B cell (primary cell): Measurements from ENCODE around the gene CORO2B.

ENCODE experiments used
- EZH2 ChIP-seq: IDR thresholded peaks from 2 replicates; pipeline ENCODE4 v1.6.1; 2012; ENCODE audit warnings: borderline replicate concordance, low read depth, mild to moderate bottlenecking, moderate library complexity, low read length; ENCODE audit not compliant: insufficient read depth, poor library complexity, severe bottlenecking
- TF ChIP-seq, protein P1 (sequence below): fragments of 200-600 bp; IDR thresholded peaks from one replicate; pipeline ENCODE4 v1.8.0; 2022; ENCODE audit warnings: antibody characterized with exemption, mild to moderate bottlenecking

DNA sequence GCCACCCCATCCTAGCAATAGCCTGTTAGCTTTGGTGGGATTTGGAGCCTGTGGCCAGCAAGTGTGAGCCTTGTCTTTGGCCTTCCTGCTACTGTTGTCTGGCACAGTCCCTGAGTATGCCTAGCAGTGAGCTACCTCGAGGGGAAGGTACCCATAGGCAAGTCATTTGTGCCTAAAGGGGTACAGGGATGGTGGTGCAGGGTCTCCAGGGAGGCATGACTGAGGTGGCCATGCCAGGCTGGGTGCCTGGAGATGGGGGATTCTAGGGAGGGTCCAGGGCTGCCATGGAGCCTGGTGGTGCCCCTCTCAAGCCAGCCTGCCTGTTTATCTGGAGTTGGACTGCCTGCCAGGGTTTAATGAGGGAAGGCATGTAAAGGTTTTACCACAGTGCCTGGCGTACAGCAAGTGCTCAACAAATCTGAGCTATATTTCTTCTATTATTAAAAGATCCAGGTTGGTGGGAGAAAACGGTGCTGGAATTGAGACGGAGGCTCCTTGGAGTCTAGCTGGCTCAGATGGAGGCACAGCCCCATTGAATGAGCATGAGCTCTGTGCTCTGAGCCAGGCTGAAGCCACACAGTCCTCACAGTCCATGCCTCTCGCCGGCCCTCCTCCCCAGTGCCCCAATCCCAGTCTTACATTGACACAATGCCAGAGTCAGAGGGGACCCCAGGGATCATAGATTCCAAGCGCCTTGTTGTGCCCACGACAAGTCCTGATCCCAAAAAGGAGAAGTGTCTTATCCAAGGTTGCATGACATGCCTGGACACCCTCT, 76.2 kb downstream of the CORO2B start:
- TF ChIP-seq, protein P1, sequence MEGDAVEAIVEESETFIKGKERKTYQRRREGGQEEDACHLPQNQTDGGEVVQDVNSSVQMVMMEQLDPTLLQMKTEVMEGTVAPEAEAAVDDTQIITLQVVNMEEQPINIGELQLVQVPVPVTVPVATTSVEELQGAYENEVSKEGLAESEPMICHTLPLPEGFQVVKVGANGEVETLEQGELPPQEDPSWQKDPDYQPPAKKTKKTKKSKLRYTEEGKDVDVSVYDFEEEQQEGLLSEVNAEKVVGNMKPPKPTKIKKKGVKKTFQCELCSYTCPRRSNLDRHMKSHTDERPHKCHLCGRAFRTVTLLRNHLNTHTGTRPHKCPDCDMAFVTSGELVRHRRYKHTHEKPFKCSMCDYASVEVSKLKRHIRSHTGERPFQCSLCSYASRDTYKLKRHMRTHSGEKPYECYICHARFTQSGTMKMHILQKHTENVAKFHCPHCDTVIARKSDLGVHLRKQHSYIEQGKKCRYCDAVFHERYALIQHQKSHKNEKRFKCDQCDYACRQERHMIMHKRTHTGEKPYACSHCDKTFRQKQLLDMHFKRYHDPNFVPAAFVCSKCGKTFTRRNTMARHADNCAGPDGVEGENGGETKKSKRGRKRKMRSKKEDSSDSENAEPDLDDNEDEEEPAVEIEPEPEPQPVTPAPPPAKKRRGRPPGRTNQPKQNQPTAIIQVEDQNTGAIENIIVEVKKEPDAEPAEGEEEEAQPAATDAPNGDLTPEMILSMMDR: no peak
- TF ChIP-seq EZH2: no peak
